Endodermal cell (in vitro differentiated cells): ENCODE data around the gene CCDC88A. TPM values are rescaled to one million over a fixed set of nuclear protein-coding genes. Genes with fewer than 3 reads are reported as not detected.

Experiments used
- DNase-seq: peaks from one replicate; pipeline ENCODE4 v3.0.0-alpha.2; 2017
- H3K27ac ChIP-seq: 2 replicates; pipeline ENCODE4 v1.5.1; 2013; ENCODE audit warnings: mild to moderate bottlenecking, low read depth, low read length, moderate library complexity
- H3K27me3 ChIP-seq: 2 replicates; pipeline ENCODE4 v1.6.1; 2013; ENCODE audit warnings: mild to moderate bottlenecking, low read length, moderate library complexity; ENCODE audit not compliant: insufficient read depth, control insufficient read depth, poor library complexity, severe bottlenecking
- H3K36me3 ChIP-seq: 2 replicates; pipeline ENCODE4 v1.7.0; 2013; ENCODE audit warnings: mild to moderate bottlenecking, low read length, moderate library complexity; ENCODE audit not compliant: control insufficient read depth, insufficient read depth
- H3K4me1 ChIP-seq: one replicate; pipeline ENCODE4 v1.7.0; 2013; ENCODE audit warnings: low read length; ENCODE audit not compliant: control insufficient read depth, insufficient read depth
- H3K4me3 ChIP-seq: 2 replicates; pipeline ENCODE4 v1.5.1; 2013; ENCODE audit warnings: mild to moderate bottlenecking, low read length, moderate library complexity
- H3K9ac ChIP-seq: 2 replicates; pipeline ENCODE4 v1.6.1; 2013; ENCODE audit warnings: mild to moderate bottlenecking, low read length, moderate library complexity; ENCODE audit not compliant: poor library complexity, severe bottlenecking; ENCODE audit errors: extremely low read depth
- H3K9me3 ChIP-seq: 2 replicates; pipeline ENCODE4 v1.6.1; 2013; ENCODE audit warnings: mild to moderate bottlenecking, low read length, moderate library complexity; ENCODE audit not compliant: control insufficient read depth
- H3K27ac Mint-ChIP-seq: 2 replicates; pipeline ENCODE4 v1.8.0; 2020; ENCODE audit warnings: mixed read lengths
- H3K27me3 Mint-ChIP-seq: 2 replicates; pipeline ENCODE4 v1.8.0; 2021; ENCODE audit warnings: mild to moderate bottlenecking, mixed read lengths; ENCODE audit not compliant: insufficient read depth
- H3K36me3 Mint-ChIP-seq: 2 replicates; pipeline ENCODE4 v1.8.0; 2020; ENCODE audit warnings: low read depth, mixed read lengths
- H3K4me1 Mint-ChIP-seq: 2 replicates; pipeline ENCODE4 v1.8.0; 2020; ENCODE audit warnings: mixed read lengths
- H3K4me3 Mint-ChIP-seq: 2 replicates; pipeline ENCODE4 v1.8.0; 2020; ENCODE audit warnings: mild to moderate bottlenecking, moderate library complexity, mixed read lengths
- H3K9me3 Mint-ChIP-seq: 2 replicates; pipeline ENCODE4 v1.8.0; 2020; ENCODE audit warnings: mild to moderate bottlenecking, mixed read lengths
- WGBS, 2 experiments: methylation state at CpG; one replicate each; pipeline versions ENCODE4 v1.1.5 to v1.1.7; 2013; ENCODE audit warnings: missing lambda C conversion rate in 2 of 2, mixed read lengths in 1 of 2; ENCODE audit not compliant: insufficient coverage in 1 of 2, insufficient read length in 1 of 2; 5-methylcytosine and 5-hydroxymethylcytosine counted together
- total RNA-seq, 2 donors: library from RNA; stranded (reverse); fragmentation: NEBNext Ultra II Directional in 1 of 2; extraction: Animal tissue kit (Norgen Biotek cat#: 25700) in 1 of 2; gene quantifications; 2 replicates in 1 of 2; 3 replicates in 1 of 2; pipeline ENCODE4 v1.2.1, GENCODE V29; 2021
- TF ChIP-seq, protein P1 (sequence below): fragments of 200-600 bp; sonication (generic); conservative IDR thresholded peaks from 2 replicates; pipeline ENCODE4 v1.5.0; 2021; ENCODE audit warnings: antibody characterized with exemption, mild to moderate bottlenecking

Gene CCDC88A
- total RNA-seq, 2 donors from 2014 or later = 84.2 to 88.4 TPM

DNA sequence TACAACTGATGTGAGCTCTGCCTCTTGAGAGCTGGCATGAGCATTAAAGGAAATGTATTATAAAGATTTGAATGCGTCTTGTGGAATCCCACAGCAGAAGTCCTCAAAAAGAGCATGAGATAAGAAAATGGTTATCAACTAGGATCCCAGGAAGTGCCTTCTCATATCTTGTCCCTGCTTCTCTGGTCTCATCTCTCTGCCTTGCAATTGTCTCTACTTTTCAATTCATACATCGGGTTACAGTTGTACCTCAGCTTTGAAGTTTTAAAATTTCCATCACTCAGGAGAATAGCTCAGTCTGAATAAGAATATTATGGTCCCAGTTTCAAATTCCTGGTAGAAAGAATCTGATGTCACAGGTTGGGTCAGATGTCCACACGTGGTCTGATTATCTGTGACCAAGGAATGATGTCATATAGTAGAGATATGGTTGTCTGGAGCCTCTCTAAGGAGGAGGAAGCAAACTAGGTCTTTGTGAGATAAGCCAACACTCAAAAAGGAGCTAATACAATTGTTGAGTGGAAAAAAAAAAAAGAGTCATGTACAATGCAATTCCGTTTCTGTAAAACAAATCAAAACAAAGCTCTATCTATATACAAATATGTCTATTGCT lies 21.7 kb upstream of the CCDC88A start:
- Mint-ChIP-seq H3K27me3 (peaks cover 2% of the 10 kb centered on the region), H3K27ac (no peak overlapping the region), H3K36me3 (no peaks in the 10 kb centered on the region), H3K4me3 (no peak overlapping the region), H3K9me3 (peaks cover 20% of the 10 kb centered on the region), H3K4me1 (no peaks in the 10 kb centered on the region)
- H3K27me3 ChIP-seq = no peaks in the 10 kb centered on the region
- H3K9ac ChIP-seq = no peak overlapping the region
- TF ChIP-seq, protein P1, sequence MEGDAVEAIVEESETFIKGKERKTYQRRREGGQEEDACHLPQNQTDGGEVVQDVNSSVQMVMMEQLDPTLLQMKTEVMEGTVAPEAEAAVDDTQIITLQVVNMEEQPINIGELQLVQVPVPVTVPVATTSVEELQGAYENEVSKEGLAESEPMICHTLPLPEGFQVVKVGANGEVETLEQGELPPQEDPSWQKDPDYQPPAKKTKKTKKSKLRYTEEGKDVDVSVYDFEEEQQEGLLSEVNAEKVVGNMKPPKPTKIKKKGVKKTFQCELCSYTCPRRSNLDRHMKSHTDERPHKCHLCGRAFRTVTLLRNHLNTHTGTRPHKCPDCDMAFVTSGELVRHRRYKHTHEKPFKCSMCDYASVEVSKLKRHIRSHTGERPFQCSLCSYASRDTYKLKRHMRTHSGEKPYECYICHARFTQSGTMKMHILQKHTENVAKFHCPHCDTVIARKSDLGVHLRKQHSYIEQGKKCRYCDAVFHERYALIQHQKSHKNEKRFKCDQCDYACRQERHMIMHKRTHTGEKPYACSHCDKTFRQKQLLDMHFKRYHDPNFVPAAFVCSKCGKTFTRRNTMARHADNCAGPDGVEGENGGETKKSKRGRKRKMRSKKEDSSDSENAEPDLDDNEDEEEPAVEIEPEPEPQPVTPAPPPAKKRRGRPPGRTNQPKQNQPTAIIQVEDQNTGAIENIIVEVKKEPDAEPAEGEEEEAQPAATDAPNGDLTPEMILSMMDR = no peak
- H3K27ac ChIP-seq = no peak overlapping the region
- no peak overlapping the region for H3K4me3 ChIP-seq
- no peaks in the 10 kb centered on the region for H3K4me1 ChIP-seq
- H3K36me3 ChIP-seq = no peaks in the 10 kb centered on the region
- peaks cover 7% of the 10 kb centered on the region for H3K9me3 ChIP-seq
- DNase-seq = no peak
- WGBS, 2 experiments = 95 to 96% methylated on average over 3 of the region's 4 CpGs

DNA sequence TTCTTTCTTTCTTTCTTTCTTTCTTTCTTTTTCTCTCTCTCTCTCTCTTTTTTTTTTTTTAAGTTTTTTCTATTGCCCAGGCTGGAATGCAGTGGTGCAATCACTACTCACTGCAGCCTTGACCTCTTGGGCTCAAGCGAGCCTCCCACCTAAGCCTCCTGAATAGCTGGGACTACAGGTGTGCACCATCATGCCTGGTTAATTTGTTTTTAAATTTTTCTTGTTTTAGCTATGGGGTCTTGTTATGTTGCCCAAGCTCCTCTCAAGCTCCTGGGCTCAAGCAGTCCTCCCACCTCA lies 19.4 kb upstream of the CCDC88A start:
- H3K9me3 ChIP-seq = peaks cover 7% of the 10 kb centered on the region
- H3K27me3 ChIP-seq = no peaks in the 10 kb centered on the region
- 100% methylated on average over 1 of the region's 1 CpG; no CpG with 5 or more reads in 1 of the 2 experiments for WGBS, 2 experiments
- TF ChIP-seq, protein P1 = no peak
- no peak overlapping the region for H3K9ac ChIP-seq
- Mint-ChIP-seq H3K9me3 (peaks cover 20% of the 10 kb centered on the region), H3K4me3 (no peak overlapping the region), H3K27me3 (peaks cover 2% of the 10 kb centered on the region), H3K36me3 (no peaks in the 10 kb centered on the region), H3K4me1 (no peaks in the 10 kb centered on the region), H3K27ac (no peak overlapping the region)
- H3K4me3 ChIP-seq = no peak overlapping the region
- DNase-seq = no peak
- H3K27ac ChIP-seq = no peak overlapping the region
- H3K36me3 ChIP-seq = no peaks in the 10 kb centered on the region
- H3K4me1 ChIP-seq = no peaks in the 10 kb centered on the region

DNA sequence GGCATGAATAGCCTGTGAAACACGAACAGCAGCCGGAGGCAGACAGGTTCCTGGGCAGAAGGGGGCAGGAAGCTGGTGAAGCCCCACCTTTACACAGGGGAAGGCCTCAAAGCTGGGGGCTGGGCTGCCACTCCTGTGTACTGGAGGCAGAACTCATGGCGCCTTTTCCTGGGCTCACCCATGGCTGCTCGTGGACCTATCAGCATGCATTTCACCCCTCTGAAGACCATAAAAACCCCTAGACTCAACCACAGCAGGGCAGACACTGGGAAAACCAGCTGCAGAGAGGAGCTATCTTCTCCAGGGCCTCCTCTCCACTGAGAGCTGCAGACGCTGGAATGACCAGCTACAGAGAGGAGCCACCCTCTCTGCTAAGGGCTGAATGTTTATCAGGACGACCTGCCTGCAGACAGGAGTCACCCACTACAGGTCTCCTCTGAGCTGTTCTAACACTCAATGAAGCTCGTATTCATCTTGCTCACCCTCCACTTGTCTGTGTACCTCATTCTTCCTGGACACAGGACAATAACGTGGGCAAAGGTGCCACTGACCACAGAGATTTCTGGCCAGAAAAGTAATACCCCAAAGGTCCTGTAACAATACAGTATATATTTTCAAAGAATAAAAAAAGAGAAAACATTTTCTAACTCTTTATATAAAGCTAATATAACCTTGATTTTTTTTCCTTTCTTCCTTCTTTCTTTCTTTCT lies 18.9 kb upstream of the CCDC88A start:
- Histone ChIP-seq H3K36me3 (no peaks in the 10 kb centered on the region), H3K4me1 (no peaks in the 10 kb centered on the region), H3K9ac (no peak overlapping the region), H3K4me3 (no peak overlapping the region), H3K27ac (no peak overlapping the region), H3K27me3 (no peaks in the 10 kb centered on the region), H3K9me3 (peaks cover 7% of the 10 kb centered on the region)
- 87 to 97% methylated on average over 6 to 8 of the region's 8 CpGs for WGBS, 2 experiments
- DNase-seq = no peak
- H3K9me3 Mint-ChIP-seq = peaks cover 20% of the 10 kb centered on the region
- H3K36me3 Mint-ChIP-seq = no peaks in the 10 kb centered on the region
- TF ChIP-seq, protein P1 = no peak
- H3K27me3 Mint-ChIP-seq = peaks cover 2% of the 10 kb centered on the region
- no peaks in the 10 kb centered on the region for H3K4me1 Mint-ChIP-seq
- no peak overlapping the region for H3K27ac Mint-ChIP-seq
- no peak overlapping the region for H3K4me3 Mint-ChIP-seq
